ENCODE results near the gene PRDM16. TPM values are rescaled to one million over a fixed set of nuclear protein-coding genes. Genes with fewer than 3 reads are reported as not detected.

The PRDM16 gene
- total RNA-seq, 1 donor from 2014 or later: not detected

GRCh38 chr1:3051270-3052268, 17.4 kb upstream of the PRDM16 start:
- H3K4me1 Mint-ChIP-seq (ENCODE audit: low read depth): no peaks in the 10 kb centered on the region

GRCh38 chr1:3052501-3052900, 16.5 kb upstream of the PRDM16 start:
- intact Hi-C loops (cut with micrococcal nuclease): no loop called here
- H3K9me3 Mint-ChIP-seq: peaks cover 6% of the 10 kb centered on the region
- H3K4me3 Mint-ChIP-seq (ENCODE audit: low read depth): no peak overlapping the region
- H3K4me1 Mint-ChIP-seq (ENCODE audit: low read depth): no peaks in the 10 kb centered on the region
- H3K27ac Mint-ChIP-seq: no peak overlapping the region
- no peaks in the 10 kb centered on the region for H3K27me3 Mint-ChIP-seq (ENCODE audit: low read depth)
- H3K36me3 Mint-ChIP-seq (ENCODE audit: low read depth): no peaks in the 10 kb centered on the region
- no peak for DNase-seq (ENCODE audit: low spot score)

More at GRCh38 chr1:3051270-3052268, 17.4 kb upstream of the PRDM16 start:
- no peaks in the 10 kb centered on the region for H3K36me3 Mint-ChIP-seq (ENCODE audit: low read depth)
- H3K27me3 Mint-ChIP-seq (ENCODE audit: low read depth): peaks cover 3% of the 10 kb centered on the region
- H3K9me3 Mint-ChIP-seq: peaks cover 6% of the 10 kb centered on the region
- no peak overlapping the region for H3K27ac Mint-ChIP-seq
- H3K4me3 Mint-ChIP-seq (ENCODE audit: low read depth): no peak overlapping the region
- DNase-seq (ENCODE audit: low spot score): no peak
- intact Hi-C loops (cut with micrococcal nuclease): no loop called here

DNA sequence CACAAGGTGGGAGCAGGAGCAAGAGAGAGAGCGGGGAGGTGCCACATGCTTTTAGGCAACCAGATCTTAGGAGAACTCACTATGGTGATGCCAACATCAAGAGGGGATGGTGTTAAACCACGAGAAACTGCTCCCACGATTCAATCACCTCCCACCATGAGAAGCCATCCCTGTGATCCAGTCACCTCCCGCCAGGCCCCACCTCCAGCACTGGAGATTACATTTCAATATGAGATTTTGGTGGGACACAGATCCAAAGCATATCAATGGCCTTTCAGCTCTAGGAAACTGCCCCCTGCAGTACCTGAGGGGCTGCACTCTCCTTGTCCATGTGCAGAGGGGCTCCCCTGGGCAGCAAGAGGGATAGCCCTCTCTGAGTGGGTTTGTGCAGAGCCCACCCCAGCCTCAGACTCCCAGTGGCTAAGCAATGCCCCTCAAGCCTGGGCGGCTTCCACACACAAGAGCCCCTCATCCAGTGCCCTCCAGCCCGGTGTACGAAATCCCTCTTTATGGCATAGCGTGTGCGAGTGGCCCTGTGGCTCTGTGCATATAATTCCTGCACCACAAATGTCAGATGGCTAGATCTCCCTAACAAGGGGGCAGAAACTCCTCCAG, 15.5 kb upstream of the PRDM16 start:
- Mint-ChIP-seq H3K27ac (no peak overlapping the region), H3K27me3 (ENCODE audit: low read depth) (no peaks in the 10 kb centered on the region), H3K4me3 (ENCODE audit: low read depth) (no peak overlapping the region), H3K9me3 (peaks cover 6% of the 10 kb centered on the region), H3K36me3 (ENCODE audit: low read depth) (no peaks in the 10 kb centered on the region), H3K4me1 (ENCODE audit: low read depth) (no peaks in the 10 kb centered on the region)
- no peak for DNase-seq (ENCODE audit: low spot score)
- intact Hi-C loops (cut with micrococcal nuclease): no loop called here

GRCh38 chr1:3053986-3054385, 15.0 kb upstream of the PRDM16 start:
- H3K4me1 Mint-ChIP-seq (ENCODE audit: low read depth): no peaks in the 10 kb centered on the region
- H3K27me3 Mint-ChIP-seq (ENCODE audit: low read depth): no peaks in the 10 kb centered on the region
- no peak for DNase-seq (ENCODE audit: low spot score)
- H3K27ac Mint-ChIP-seq: no peak overlapping the region
- H3K4me3 Mint-ChIP-seq (ENCODE audit: low read depth): no peak overlapping the region
- H3K9me3 Mint-ChIP-seq: peaks cover 6% of the 10 kb centered on the region
- intact Hi-C loops (cut with micrococcal nuclease): no loop called here
- no peaks in the 10 kb centered on the region for H3K36me3 Mint-ChIP-seq (ENCODE audit: low read depth)

DNA sequence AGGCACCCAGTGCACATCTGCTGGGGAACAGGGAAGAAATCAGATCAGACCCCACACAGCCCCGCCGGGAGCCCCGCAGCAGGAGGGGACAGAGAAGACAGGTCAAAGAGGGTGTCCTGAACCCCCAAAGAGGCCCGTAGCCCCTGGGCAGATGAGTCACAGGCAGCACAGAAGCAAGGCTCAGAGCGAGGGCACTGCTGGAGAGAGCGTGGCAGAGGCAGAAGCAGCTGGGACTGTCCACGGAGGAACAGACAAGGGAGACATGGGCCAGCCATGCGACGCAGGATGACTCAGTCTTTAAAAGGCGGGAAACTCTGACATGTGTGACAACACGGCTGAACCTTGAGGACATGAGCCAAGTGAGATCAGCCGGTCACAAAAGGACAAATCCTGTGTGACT, 14.5 kb upstream of the PRDM16 start:
- Mint-ChIP-seq H3K27me3 (ENCODE audit: low read depth) (no peaks in the 10 kb centered on the region), H3K9me3 (peaks cover 6% of the 10 kb centered on the region), H3K4me1 (ENCODE audit: low read depth) (no peaks in the 10 kb centered on the region), H3K4me3 (ENCODE audit: low read depth) (no peak overlapping the region), H3K36me3 (ENCODE audit: low read depth) (no peaks in the 10 kb centered on the region), H3K27ac (no peak overlapping the region)
- DNase-seq (ENCODE audit: low spot score): no peak
- intact Hi-C loops (cut with micrococcal nuclease): no loop called here

GRCh38 chr1:3055051-3055450, 14.0 kb upstream of the PRDM16 start:
- intact Hi-C loops (cut with micrococcal nuclease): no loop called here
- Mint-ChIP-seq H3K36me3 (ENCODE audit: low read depth) (no peaks in the 10 kb centered on the region), H3K27me3 (ENCODE audit: low read depth) (no peaks in the 10 kb centered on the region), H3K4me1 (ENCODE audit: low read depth) (no peaks in the 10 kb centered on the region), H3K27ac (no peak overlapping the region), H3K9me3 (peaks cover 6% of the 10 kb centered on the region), H3K4me3 (ENCODE audit: low read depth) (no peak overlapping the region)
- no peak for DNase-seq (ENCODE audit: low spot score)

- DNase-seq (ENCODE audit: low spot score): no peak
- H3K36me3 Mint-ChIP-seq (ENCODE audit: low read depth): no peaks in the 10 kb centered on the region
- H3K4me3 Mint-ChIP-seq (ENCODE audit: low read depth): no peak overlapping the region
- H3K27me3 Mint-ChIP-seq (ENCODE audit: low read depth): no peaks in the 10 kb centered on the region
- H3K27ac Mint-ChIP-seq: no peak overlapping the region
- intact Hi-C loops (cut with micrococcal nuclease): no loop called here
- peaks cover 6% of the 10 kb centered on the region for H3K9me3 Mint-ChIP-seq
- no peaks in the 10 kb centered on the region for H3K4me1 Mint-ChIP-seq (ENCODE audit: low read depth)
These were observed 12.4 kb upstream of the PRDM16 start for GRCh38 chr1:3056641-3057040.

DNA sequence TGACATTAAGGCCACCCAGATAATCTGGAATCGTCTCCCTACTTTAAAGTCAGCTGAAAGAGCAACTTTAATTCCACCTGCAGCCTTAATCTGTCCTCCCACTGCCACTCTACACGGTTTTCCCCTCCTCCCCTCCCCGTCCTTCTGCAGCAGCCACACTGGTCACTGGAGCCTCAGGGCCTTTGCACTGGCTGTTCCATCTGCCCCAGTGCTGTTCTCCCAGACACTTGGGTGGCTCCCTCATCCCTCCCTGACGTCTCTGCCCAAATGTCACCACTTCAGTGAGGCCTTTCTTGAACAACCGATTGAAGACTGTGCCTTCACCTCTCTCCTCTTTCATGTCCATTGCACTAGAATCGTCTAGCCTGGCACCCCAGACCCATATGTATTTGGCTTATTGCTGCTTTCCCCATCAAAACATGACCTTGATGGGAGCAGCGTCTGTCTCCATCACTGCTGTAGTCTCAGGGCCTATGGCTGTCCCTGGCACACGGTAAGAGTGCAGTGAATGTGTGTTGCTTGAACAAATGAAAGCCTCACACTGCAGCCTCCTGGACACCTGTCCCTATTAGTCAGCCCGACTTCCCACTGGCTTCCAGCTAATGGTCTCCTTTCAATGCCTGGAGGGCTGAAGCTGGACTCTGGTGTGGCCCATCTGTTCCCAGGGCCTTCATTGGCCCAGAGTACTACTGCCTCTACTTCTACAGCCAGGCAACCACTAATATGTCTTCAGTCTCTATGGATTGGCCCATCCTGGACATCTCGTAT, 10.6 kb upstream of the PRDM16 start:
- Mint-ChIP-seq H3K9me3 (no peaks in the 10 kb centered on the region), H3K36me3 (ENCODE audit: low read depth) (no peaks in the 10 kb centered on the region), H3K27ac (no peak overlapping the region), H3K4me3 (ENCODE audit: low read depth) (no peak overlapping the region), H3K4me1 (ENCODE audit: low read depth) (no peaks in the 10 kb centered on the region), H3K27me3 (ENCODE audit: low read depth) (no peaks in the 10 kb centered on the region)
- DNase-seq (ENCODE audit: low spot score): no peak
- intact Hi-C loops (cut with micrococcal nuclease): no loop called here

- intact Hi-C loops (cut with micrococcal nuclease): no loop called here
- no peak for DNase-seq (ENCODE audit: low spot score)
- no peaks in the 10 kb centered on the region for H3K9me3 Mint-ChIP-seq
- H3K4me3 Mint-ChIP-seq (ENCODE audit: low read depth): no peak overlapping the region
- peaks cover 1% of the 10 kb centered on the region for H3K27me3 Mint-ChIP-seq (ENCODE audit: low read depth)
- H3K36me3 Mint-ChIP-seq (ENCODE audit: low read depth): no peaks in the 10 kb centered on the region
- H3K4me1 Mint-ChIP-seq (ENCODE audit: low read depth): no peaks in the 10 kb centered on the region
- H3K27ac Mint-ChIP-seq: no peak overlapping the region
These were observed 8.9 kb upstream of the PRDM16 start for GRCh38 chr1:3060127-3060526.

DNA sequence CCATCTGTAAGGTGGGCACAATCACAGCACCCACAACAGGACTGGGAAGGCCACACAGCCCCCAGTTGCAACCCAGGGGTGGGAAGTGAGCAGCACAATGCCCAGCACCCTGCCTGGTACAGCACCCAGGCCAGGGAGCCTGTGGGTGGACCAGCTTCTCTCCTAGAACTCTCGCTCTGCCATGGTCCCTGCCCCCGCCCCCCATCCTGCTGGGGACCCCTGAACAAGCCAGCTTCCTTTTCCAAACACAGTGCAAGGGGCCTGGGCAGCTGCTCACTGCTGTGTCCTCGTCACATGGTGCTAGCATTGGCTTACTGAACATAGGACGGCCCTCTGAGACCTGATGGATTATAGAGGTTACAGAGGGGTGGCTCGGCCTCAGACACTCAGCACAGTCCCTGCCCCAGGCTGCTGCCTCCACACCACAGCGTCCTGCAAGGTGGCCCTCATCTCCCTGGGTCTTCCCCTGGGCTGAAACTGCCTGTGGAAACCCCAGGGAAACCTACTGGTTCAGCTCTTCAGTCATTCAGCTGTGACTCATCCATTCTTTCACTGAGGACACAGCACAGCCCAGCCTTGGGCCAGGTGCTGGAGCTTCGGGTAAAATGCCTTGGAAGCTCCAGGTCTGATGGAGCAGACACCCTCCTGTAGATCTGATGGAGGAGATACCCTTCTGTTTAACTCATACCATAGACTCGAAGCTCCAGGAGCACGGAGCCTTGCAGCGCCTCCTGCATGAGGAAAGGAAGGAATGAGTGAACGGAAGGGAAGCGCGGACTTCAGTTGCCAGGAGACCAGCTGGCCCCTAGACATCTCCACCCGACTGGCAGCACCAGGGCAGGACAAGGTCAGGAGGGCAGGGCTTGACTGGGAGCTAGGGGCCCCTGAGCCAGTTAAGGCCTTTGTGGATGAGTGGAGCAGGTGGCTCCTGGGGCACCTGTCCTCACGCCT, 8.1 kb upstream of the PRDM16 start:
- H3K4me1 Mint-ChIP-seq (ENCODE audit: low read depth): no peaks in the 10 kb centered on the region

DNA sequence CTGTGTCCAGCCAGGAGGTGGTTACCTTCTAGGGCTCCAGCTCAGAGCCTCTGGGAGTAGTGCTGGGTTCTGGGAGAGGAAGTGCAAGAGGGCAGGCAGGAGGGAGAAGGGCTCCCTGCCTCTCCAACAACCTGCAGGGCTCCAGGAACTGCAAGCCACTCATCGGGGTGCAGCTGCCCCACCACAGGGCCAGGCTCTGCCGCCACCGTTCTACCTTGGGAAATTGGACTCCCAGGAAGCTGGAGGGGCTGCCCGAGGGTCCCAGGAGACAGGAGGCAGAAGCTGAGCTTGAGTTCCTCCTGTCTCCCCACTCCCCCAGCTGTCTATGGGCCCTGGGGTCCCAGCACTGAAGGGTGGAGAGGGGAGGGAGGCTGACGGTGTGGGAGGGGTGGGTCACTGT, 7.4 kb upstream of the PRDM16 start:
- no peak overlapping the region for H3K4me3 Mint-ChIP-seq (ENCODE audit: low read depth)
- intact Hi-C loops (cut with micrococcal nuclease): no loop called here
- peaks cover 2% of the 10 kb centered on the region for H3K27me3 Mint-ChIP-seq (ENCODE audit: low read depth)
- no peak for DNase-seq (ENCODE audit: low spot score)
- no peaks in the 10 kb centered on the region for H3K9me3 Mint-ChIP-seq
- no peak overlapping the region for H3K27ac Mint-ChIP-seq
- H3K4me1 Mint-ChIP-seq (ENCODE audit: low read depth): no peaks in the 10 kb centered on the region
- H3K36me3 Mint-ChIP-seq (ENCODE audit: low read depth): no peaks in the 10 kb centered on the region

More for the DNA sequence above, 8.1 kb upstream of the PRDM16 start:
- H3K9me3 Mint-ChIP-seq: no peaks in the 10 kb centered on the region
- H3K27ac Mint-ChIP-seq: no peak overlapping the region
- no peak for DNase-seq (ENCODE audit: low spot score)
- no peak overlapping the region for H3K4me3 Mint-ChIP-seq (ENCODE audit: low read depth)
- peaks cover 2% of the 10 kb centered on the region for H3K27me3 Mint-ChIP-seq (ENCODE audit: low read depth)
- intact Hi-C loops (cut with micrococcal nuclease): no loop called here
- no peaks in the 10 kb centered on the region for H3K36me3 Mint-ChIP-seq (ENCODE audit: low read depth)

Measured in activated T-helper 2 cell treated with anti-CD3 and anti-CD28 coated beads, Interferon-gamma antibody, Interleukin-2, Interleukin-4, amounts not matched to agents 10 μg/mL and 5 μg/mL and 100 μg/mL, durations not matched to agents 14 hours and 24 hours and 36 hours (primary cell).